ENCODE results near the gene EVC. TPM values are rescaled to one million over a fixed set of nuclear protein-coding genes. Genes with fewer than 3 reads are reported as not detected.

EVC gene
- total and polyA plus RNA-seq, 2 of the 8 experiments (the other 6 are each of a cell fraction or from before 2014, with no cell fraction given) = 2.6 to 9.8 TPM

DNA sequence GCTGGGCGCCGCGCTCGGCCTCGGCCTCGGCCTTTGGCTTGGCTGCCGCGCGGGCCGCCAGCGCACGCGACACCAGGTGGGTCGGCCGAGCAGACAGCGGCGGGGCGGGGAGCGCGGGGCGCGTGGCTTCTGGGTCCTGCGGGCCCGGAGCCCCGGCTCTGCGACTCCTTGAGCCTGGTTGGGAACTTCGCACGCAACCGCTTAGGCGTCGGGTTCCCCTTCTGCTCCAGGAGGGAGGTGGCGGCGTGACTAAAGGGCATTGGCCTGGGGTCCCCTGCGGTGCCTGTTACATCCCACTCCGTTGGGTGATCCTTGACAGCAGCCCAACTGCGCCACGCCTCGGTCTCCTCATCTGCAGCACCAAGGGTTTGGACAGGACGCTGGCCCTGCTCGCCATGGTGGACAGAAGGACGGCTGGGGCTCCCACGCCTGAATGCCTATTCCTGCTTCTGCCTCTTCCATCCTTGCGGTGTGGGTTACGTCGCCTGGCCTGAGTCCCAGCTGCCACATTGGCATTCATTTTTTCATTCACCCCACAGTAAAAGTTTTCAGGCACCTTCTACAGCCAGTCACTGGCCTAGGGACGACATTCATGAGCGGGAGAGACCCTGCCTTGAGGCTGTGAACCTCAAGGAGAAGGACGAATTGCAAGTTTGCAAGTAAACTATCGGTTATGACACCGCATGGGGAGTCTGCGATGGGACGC is 631 bp downstream of the EVC start (continued):
- TF ChIP-seq KDM4A (IDR thresholded peaks at IDR 0.05; ENCODE audit: low read depth, low read length, severe bottlenecking) (peak; percentile 93), KDM1A (IDR thresholded peaks at IDR 0.05; ENCODE audit: borderline replicate concordance, low read length) (peak; percentile 47; the same call in 1 of the 2 replicates)

Data from H1 (cell line).